NT2/D1 (cell line): ENCODE data around the gene LCE4A.

Experiments used
- SUZ12 ChIP-seq: IDR thresholded peaks from 2 replicates; pipeline ENCODE4 v1.6.1; 2011; ENCODE audit not compliant: insufficient read length, insufficient read depth; ENCODE audit errors: extremely low read depth
- YY1 ChIP-seq: IDR thresholded peaks from 2 replicates; pipeline ENCODE4 v1.6.1; 2011; ENCODE audit not compliant: insufficient read length, insufficient read depth
- ZNF274 ChIP-seq: IDR thresholded peaks from 2 replicates; pipeline ENCODE4 v1.6.1; 2011; ENCODE audit warnings: mild to moderate bottlenecking, low read depth, low read length

GRCh38 chr1:152725261-152725660 lies 17.3 kb downstream of the LCE4A start:
- TF ChIP-seq SUZ12 = no peak
- TF ChIP-seq YY1 = no peak
- TF ChIP-seq ZNF274 = no peak
